HPDE6-E6E7 (cell line): Measurements from ENCODE around the gene GRM5.
"Not testable (repeated sequence)": the region's sequence is repeated elsewhere in the genome, so short reads cannot be mapped to it uniquely, and the experiment has no call there.

Source experiments
- DNase-seq: peaks from one replicate; pipeline ENCODE4 v3.0.0; 2011; ENCODE audit warnings: missing footprints; ENCODE audit errors: extremely low spot score

GRM5 gene

GRCh38 chr11:88972210-88972609 is 93.6 kb downstream of the GRM5 start:
- no peak for DNase-seq

GRCh38 chr11:88961621-88962020 is 104.2 kb downstream of the GRM5 start:
- DNase-seq = not testable (repeated sequence)

GRCh38 chr11:88959857-88960256 is 105.9 kb downstream of the GRM5 start:
- DNase-seq = not testable (repeated sequence)

- DNase-seq = no peak
Observed at GRCh38 chr11:88950975-88951374, 114.8 kb downstream of the GRM5 start.

- not testable (repeated sequence) for DNase-seq
Observed at GRCh38 chr11:88948908-88949307, 116.9 kb downstream of the GRM5 start.

- not testable (repeated sequence) for DNase-seq
Observed at GRCh38 chr11:88947843-88948572, 117.8 kb downstream of the GRM5 start.

GRCh38 chr11:88929665-88930064 is 136.1 kb downstream of the GRM5 start:
- not testable (repeated sequence) for DNase-seq

- DNase-seq = not testable (repeated sequence)
Observed at GRCh38 chr11:88917065-88917464, 148.7 kb downstream of the GRM5 start.

- DNase-seq = no peak
Observed at GRCh38 chr11:88909500-88909899, 156.3 kb downstream of the GRM5 start.

- DNase-seq = not testable (repeated sequence)
Observed at GRCh38 chr11:88901436-88901835, 164.3 kb downstream of the GRM5 start.

- DNase-seq = not testable (repeated sequence)
Observed at GRCh38 chr11:88888855-88889254, 176.9 kb downstream of the GRM5 start.

GRCh38 chr11:88886796-88887195 is 179.0 kb downstream of the GRM5 start:
- DNase-seq = peak; percentile 2

GRCh38 chr11:88882800-88883199 is 183.0 kb downstream of the GRM5 start:
- DNase-seq = not testable (repeated sequence)

GRCh38 chr11:88861618-88862017 is 204.2 kb downstream of the GRM5 start:
- no peak for DNase-seq

- not testable (repeated sequence) for DNase-seq
Observed at GRCh38 chr11:88860431-88860830, 205.4 kb downstream of the GRM5 start.

GRCh38 chr11:88853963-88854362 is 211.8 kb downstream of the GRM5 start:
- DNase-seq = not testable (repeated sequence)

- DNase-seq = not testable (repeated sequence)
Observed at GRCh38 chr11:88851547-88851946, 214.2 kb downstream of the GRM5 start.

- not testable (repeated sequence) for DNase-seq
Observed at GRCh38 chr11:88849773-88850172, 216.0 kb downstream of the GRM5 start.

- DNase-seq = no peak
Observed at GRCh38 chr11:88849368-88849767, 216.4 kb downstream of the GRM5 start.

GRCh38 chr11:88846266-88846665 is 219.5 kb downstream of the GRM5 start:
- DNase-seq = not testable (repeated sequence)

GRCh38 chr11:88844941-88845340 is 220.8 kb downstream of the GRM5 start:
- not testable (repeated sequence) for DNase-seq

GRCh38 chr11:88843766-88844426 is 221.9 kb downstream of the GRM5 start:
- not testable (repeated sequence) for DNase-seq

GRCh38 chr11:88838139-88838538 is 227.6 kb downstream of the GRM5 start:
- DNase-seq = peak; percentile 14
